OCI-LY7 (cell line): ENCODE measurements around the gene SEPHS1. TPM values are rescaled to one million over a fixed set of nuclear protein-coding genes. Genes with fewer than 3 reads are reported as not detected.

Experiments
- BruUV-seq: library from RNA; stranded (reverse); fragments of 400-500 nt; replicated peaks from 2 replicates; lab custom pipeline; 2021; lab: Mats Ljungman, UMichigan
- CTCF ChIA-PET: fragments of 300-600 bp; sonication (Branson Sonifier 250); formaldehyde crosslinking; loops from one replicate; lab custom pipeline; 2022; ENCODE audit warnings: antibody characterized with exemption; ENCODE audit not compliant: unreplicated experiment; lab: Charles Lee
- POLR2A ChIA-PET: fragments of 300-600 bp; sonication (Branson Sonifier 250); formaldehyde crosslinking; loops from one replicate; lab custom pipeline; 2022; ENCODE audit warnings: antibody characterized with exemption; lab: Charles Lee
- DNase-seq: peaks from one replicate; pipeline ENCODE4 v3.0.0-alpha.2; 2015; ENCODE audit warnings: low spot score
- H2AFZ ChIP-seq: fragments of 200-600 bp; sonication (generic), shearing (Covaris generic); 2 replicates; pipeline ENCODE4 v1.6.1; 2014; ENCODE audit warnings: mild to moderate bottlenecking, antibody characterized with exemption, low read length, moderate library complexity
- H3K27ac ChIP-seq: fragments of 200-600 bp; sonication (generic); 2 replicates; pipeline ENCODE4 v1.5.1; 2014; ENCODE audit warnings: mixed run types, low read depth, mild to moderate bottlenecking, moderate library complexity, low read length, inconsistent platforms; ENCODE audit not compliant: poor library complexity, severe bottlenecking
- H3K36me3 ChIP-seq: fragments of 200-600 bp; sonication (generic); 2 replicates; pipeline ENCODE4 v1.6.1; 2014; ENCODE audit warnings: mild to moderate bottlenecking, antibody characterized with exemption, low read length, moderate library complexity, mixed read lengths; ENCODE audit not compliant: insufficient read depth
- H3K4me1 ChIP-seq: fragments of 200-600 bp; sonication (generic); 2 replicates; pipeline ENCODE4 v1.5.1; 2014; ENCODE audit warnings: mild to moderate bottlenecking, low read length; ENCODE audit not compliant: insufficient read depth, poor library complexity, severe bottlenecking
- H3K4me2 ChIP-seq: fragments of 200-600 bp; sonication (generic); 2 replicates; pipeline ENCODE4 v1.6.1; 2014; ENCODE audit warnings: mild to moderate bottlenecking, low read length
- H3K4me3 ChIP-seq: fragments of 200-600 bp; sonication (generic); 2 replicates; pipeline ENCODE4 v1.5.1; 2014; ENCODE audit warnings: mild to moderate bottlenecking, low read depth, low read length; ENCODE audit not compliant: poor library complexity, severe bottlenecking
- H3K79me2 ChIP-seq: fragments of 200-600 bp; sonication (generic); 2 replicates; pipeline ENCODE4 v1.6.1; 2016; ENCODE audit warnings: low read depth, mild to moderate bottlenecking, low read length, moderate library complexity, mixed read lengths; ENCODE audit not compliant: insufficient read depth
- H3K9me2 ChIP-seq: fragments of 200-600 bp; sonication (generic); 2 replicates; pipeline ENCODE4 v1.6.1; 2016; ENCODE audit warnings: mild to moderate bottlenecking, low read length, mixed read lengths; ENCODE audit not compliant: insufficient read depth
- H3K9me3 ChIP-seq: fragments of 200-600 bp; sonication (generic); 2 replicates; pipeline ENCODE4 v1.6.1; 2014; ENCODE audit warnings: mild to moderate bottlenecking, mixed run types, low read length, mixed read lengths
- H4K20me1 ChIP-seq: fragments of 200-600 bp; sonication (generic); 2 replicates; pipeline ENCODE4 v1.6.1; 2014; ENCODE audit warnings: mild to moderate bottlenecking, antibody characterized with exemption, low read length, moderate library complexity, mixed read lengths; ENCODE audit not compliant: insufficient read depth
- EZH2phosphoT487 ChIP-seq: fragments of 200-600 bp; sonication (generic); IDR thresholded peaks from 2 replicates; pipeline ENCODE4 v1.6.1; 2018; ENCODE audit warnings: low read depth, borderline replicate concordance, mild to moderate bottlenecking, mixed run types, antibody characterized with exemption, low read length, moderate library complexity, mixed read lengths
- intact Hi-C: fragments of 100-400 bp; cut with micrococcal nuclease; formaldehyde crosslinking; loops from one replicate; pipeline ENCODE4 v1.10.0; 2022; ENCODE audit not compliant: unreplicated experiment
- total RNA-seq, 2 experiments: library from RNA; depleted of rRNA in 1 of 2; stranded (reverse); fragments of >200 nt in 1 of 2; shearing (Covaris generic) in 1 of 2; gene quantifications; 2 replicates each; pipeline ENCODE4 v1.2.3, GENCODE V29; 2014 to 2022
- TF ChIP-seq, protein P1 (sequence below): fragments of 200-600 bp; sonication (generic); conservative IDR thresholded peaks from 2 replicates; pipeline ENCODE4 v1.5.1; 2014; ENCODE audit warnings: mild to moderate bottlenecking, antibody characterized with exemption, low read length, moderate library complexity, mixed read lengths

Gene SEPHS1
- total RNA-seq, 2 experiments from 2014 or later, result 72.7 to 113 TPM

DNA sequence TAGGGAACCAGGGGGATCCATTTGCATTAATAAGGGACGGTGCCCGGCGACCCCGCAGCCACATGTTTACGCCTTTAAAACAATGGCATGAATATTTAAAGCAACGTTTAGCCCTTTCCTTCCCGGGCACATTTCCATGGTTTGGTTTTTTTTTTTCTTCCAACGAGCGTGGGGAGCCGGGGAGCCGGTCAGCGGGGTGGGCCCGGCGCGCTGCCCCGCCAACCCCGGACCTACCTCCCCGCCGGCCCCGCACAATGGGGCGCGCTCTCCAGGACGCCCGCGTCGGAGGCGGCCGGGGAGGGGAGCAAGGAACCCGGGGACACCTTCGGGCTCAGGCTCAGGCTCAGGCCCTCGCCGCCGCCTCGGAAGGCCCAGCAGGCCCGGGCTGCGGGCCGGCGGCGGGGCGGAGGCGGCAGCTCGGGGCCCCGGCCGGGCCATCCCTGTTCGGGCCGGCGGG lies 1.0 kb downstream of the SEPHS1 start:
- TF ChIP-seq, protein P1, sequence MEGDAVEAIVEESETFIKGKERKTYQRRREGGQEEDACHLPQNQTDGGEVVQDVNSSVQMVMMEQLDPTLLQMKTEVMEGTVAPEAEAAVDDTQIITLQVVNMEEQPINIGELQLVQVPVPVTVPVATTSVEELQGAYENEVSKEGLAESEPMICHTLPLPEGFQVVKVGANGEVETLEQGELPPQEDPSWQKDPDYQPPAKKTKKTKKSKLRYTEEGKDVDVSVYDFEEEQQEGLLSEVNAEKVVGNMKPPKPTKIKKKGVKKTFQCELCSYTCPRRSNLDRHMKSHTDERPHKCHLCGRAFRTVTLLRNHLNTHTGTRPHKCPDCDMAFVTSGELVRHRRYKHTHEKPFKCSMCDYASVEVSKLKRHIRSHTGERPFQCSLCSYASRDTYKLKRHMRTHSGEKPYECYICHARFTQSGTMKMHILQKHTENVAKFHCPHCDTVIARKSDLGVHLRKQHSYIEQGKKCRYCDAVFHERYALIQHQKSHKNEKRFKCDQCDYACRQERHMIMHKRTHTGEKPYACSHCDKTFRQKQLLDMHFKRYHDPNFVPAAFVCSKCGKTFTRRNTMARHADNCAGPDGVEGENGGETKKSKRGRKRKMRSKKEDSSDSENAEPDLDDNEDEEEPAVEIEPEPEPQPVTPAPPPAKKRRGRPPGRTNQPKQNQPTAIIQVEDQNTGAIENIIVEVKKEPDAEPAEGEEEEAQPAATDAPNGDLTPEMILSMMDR, result no peak
- TF ChIP-seq EZH2phosphoT487, result no peak
- peak overlapping the region; percentile 78 for H3K4me2 ChIP-seq
- intact Hi-C loops, result loop anchor here (2.0 to 10.0 kb wide), 3 partner anchors 74 to 1608 kb away; partner anchors contain the start of genes CDC123, DCLRE1C, MEIG1 and NUDT5
- peak overlapping the region; percentile 86 for H3K4me3 ChIP-seq
- peaks cover 39% of the 10 kb centered on the region for H3K4me1 ChIP-seq
- ChIA-PET CTCF (no interaction called here), POLR2A (no interaction called here)
- no peaks in the 10 kb centered on the region for H3K9me2 ChIP-seq
- H3K36me3 ChIP-seq, result peaks cover 39% of the 10 kb centered on the region
- H3K79me2 ChIP-seq, result peaks cover 60% of the 10 kb centered on the region
- no TSS peak for BruUV-seq
- H4K20me1 ChIP-seq, result peaks cover 13% of the 10 kb centered on the region; the same call in 1 of the 2 replicates
- peak overlapping the region; percentile 95 for H3K27ac ChIP-seq
- H3K9me3 ChIP-seq, result 0 out of 2 replicates have a peak, but pooled peaks cover 6% of the 10 kb centered on the region
- peak; percentile 62 for DNase-seq
- no peak overlapping the region for H2AFZ ChIP-seq

DNA sequence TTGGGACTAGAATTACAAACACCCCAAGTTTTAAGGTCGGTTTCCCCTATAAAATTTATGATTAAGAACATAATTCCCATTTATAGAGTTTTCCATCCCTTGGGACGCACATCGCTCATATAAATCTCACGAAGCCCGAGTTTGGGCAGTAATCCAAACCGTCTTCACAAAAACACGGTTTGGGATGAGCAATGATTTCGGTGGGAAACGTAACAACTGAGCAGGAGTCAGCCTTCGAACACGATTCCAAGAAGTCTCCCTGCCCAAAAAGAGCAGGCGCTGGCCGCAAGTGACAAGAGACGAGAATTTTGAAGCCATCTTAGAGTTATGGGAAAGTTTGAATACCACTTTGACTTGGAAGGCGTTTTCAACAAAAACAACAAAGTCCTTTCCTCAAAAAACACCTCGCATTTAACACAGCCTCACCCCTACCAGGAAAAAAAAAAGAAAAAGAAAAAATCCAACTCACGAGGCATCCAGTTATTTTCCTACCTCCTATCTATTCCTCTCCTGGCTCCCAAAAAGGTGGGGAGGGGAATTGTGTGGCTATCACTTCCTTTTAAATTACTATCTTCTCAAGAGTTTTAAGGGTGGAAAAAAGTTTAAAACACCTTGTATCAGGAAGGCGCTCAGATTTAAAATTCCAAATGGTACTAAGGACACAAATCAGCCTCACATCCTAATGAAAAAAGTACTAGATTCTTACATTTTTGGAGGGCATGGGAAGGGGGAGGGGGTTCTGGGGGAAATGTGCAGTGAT lies 1.6 kb downstream of the SEPHS1 start:
- Histone ChIP-seq H3K9me2 (no peaks in the 10 kb centered on the region), H4K20me1 (peaks cover 13% of the 10 kb centered on the region; the same call in 1 of the 2 replicates), H3K4me3 (peak overlapping the region; percentile 86), H2AFZ (no peak overlapping the region), H3K9me3 (0 out of 2 replicates have a peak, but pooled peaks cover 6% of the 10 kb centered on the region), H3K36me3 (peaks cover 43% of the 10 kb centered on the region), H3K79me2 (peaks cover 63% of the 10 kb centered on the region), H3K4me2 (peak overlapping the region; percentile 78), H3K4me1 (peaks cover 36% of the 10 kb centered on the region), H3K27ac (peak overlapping the region; percentile 95)
- TF ChIP-seq EZH2phosphoT487, result no peak
- TF ChIP-seq, protein P1, result no peak
- ChIA-PET POLR2A (no interaction called here), CTCF (no interaction called here)
- TSS peak; percentile 73 for BruUV-seq
- DNase-seq, result no peak
- intact Hi-C loops, result loop anchor here (2.0 to 10.0 kb wide), 3 partner anchors 74 to 1608 kb away; partner anchors contain the start of genes CDC123, DCLRE1C, MEIG1 and NUDT5
